HG02571 (cell line): ENCODE measurements around the gene HADHB.

Source experiments
- ATAC-seq: cut with Tn5 transposase; IDR thresholded peaks from one replicate; pipeline ENCODE4 v1.9.1; 2021; ENCODE audit warnings: mild to moderate bottlenecking, moderate library complexity; ENCODE audit not compliant: unreplicated experiment

HADHB gene

GRCh38 chr2:26244309-26245230 is at the start of gene HADHB, which contains the start of gene HADHA:
Gene HADHB, plus strand, starts transcription at chr2:26244939. Its CDS starts 9,316 bp downstream, at chr2:26254255.
Gene HADHA, minus strand, starts transcription at chr2:26244632. Its CDS starts 36 bp downstream, at chr2:26244596.
- ATAC-seq: peak; percentile 67

- no peak for ATAC-seq
These were observed 49.4 kb upstream of the HADHB start for GRCh38 chr2:26195040-26195984.

GRCh38 chr2:26196683-26197418 is 47.9 kb upstream of the HADHB start:
- no peak for ATAC-seq

- ATAC-seq: no peak
These were observed 47.2 kb upstream of the HADHB start for GRCh38 chr2:26197516-26197915.

- no peak for ATAC-seq
These were observed 41.7 kb upstream of the HADHB start for GRCh38 chr2:26202981-26203490.

GRCh38 chr2:26203906-26204305 is 40.8 kb upstream of the HADHB start:
- ATAC-seq: no peak

- no peak for ATAC-seq
These were observed 32.7 kb upstream of the HADHB start for GRCh38 chr2:26212011-26212410.

GRCh38 chr2:26214759-26215158 is 30.0 kb upstream of the HADHB start:
- no peak for ATAC-seq

- ATAC-seq: no peak
These were observed 28.9 kb upstream of the HADHB start for GRCh38 chr2:26215833-26216232.

GRCh38 chr2:26216587-26216986 is 28.2 kb upstream of the HADHB start:
- no peak for ATAC-seq

- no peak for ATAC-seq
These were observed 27.0 kb upstream of the HADHB start for GRCh38 chr2:26217720-26218119.

GRCh38 chr2:26223018-26223417 is 21.7 kb upstream of the HADHB start:
- no peak for ATAC-seq

GRCh38 chr2:26224095-26224494 is 20.6 kb upstream of the HADHB start:
- no peak for ATAC-seq

GRCh38 chr2:26229595-26229994 is 15.1 kb upstream of the HADHB start:
- ATAC-seq: no peak

GRCh38 chr2:26230806-26231205 is 13.9 kb upstream of the HADHB start:
- no peak for ATAC-seq

GRCh38 chr2:26235089-26235488 is 9.7 kb upstream of the HADHB start:
- no peak for ATAC-seq

- no peak for ATAC-seq
These were observed 6.9 kb upstream of the HADHB start for GRCh38 chr2:26237868-26238267.

- ATAC-seq: no peak
These were observed 6.3 kb upstream of the HADHB start for GRCh38 chr2:26238311-26238958.

GRCh38 chr2:26241928-26242436 is 2.8 kb upstream of the HADHB start:
- no peak for ATAC-seq
